ENCODE data around the gene KCTD4. TPM values are rescaled to one million over a fixed set of nuclear protein-coding genes. Genes with fewer than 3 reads are reported as not detected.

Gene KCTD4
- total RNA-seq, 6 experiments from 2014 or later, result not detected

- Histone ChIP-seq H3K4me1 (no peaks in the 10 kb centered on the region), H3K27ac (no peak overlapping the region), H3K27me3 (no peaks in the 10 kb centered on the region), H3K4me3 (no peak overlapping the region), H3K36me3 (no peaks in the 10 kb centered on the region), H3K9me3 (no peaks in the 10 kb centered on the region)
- ATAC-seq (no peak), DNase-seq (no peak)
- TF ChIP-seq POLR2A (IDR thresholded peaks at IDR 0.05) (no peak), CTCF (IDR thresholded peaks at IDR 0.05) (no peak)
- intact Hi-C loops (cut with DNase I), result no loop called here
- WGBS (ENCODE audit: insufficient coverage, low coverage, low lambda C conversion rate, missing lambda C conversion rate), result 75% methylated on average over 7 of the region's 7 CpGs
These were observed 44.1 kb downstream of the KCTD4 start for GRCh38 chr13:45156565-45157361.

GRCh38 chr13:45149964-45150363 lies 50.9 kb downstream of the KCTD4 start:
- no peaks in the 10 kb centered on the region for H3K4me1 ChIP-seq
- ATAC-seq, result no peak
- no peaks in the 10 kb centered on the region for H3K36me3 ChIP-seq
- H3K9me3 ChIP-seq, result no peaks in the 10 kb centered on the region
- H3K4me3 ChIP-seq, result no peak overlapping the region
- H3K27ac ChIP-seq, result no peak overlapping the region
- 67% methylated on average over 1 of the region's 1 CpG for WGBS (ENCODE audit: insufficient coverage, low coverage, low lambda C conversion rate, missing lambda C conversion rate)
- TF ChIP-seq POLR2A (IDR thresholded peaks at IDR 0.05), result no peak
- no peak for TF ChIP-seq CTCF (IDR thresholded peaks at IDR 0.05)
- H3K27me3 ChIP-seq, result no peaks in the 10 kb centered on the region
- no peak for DNase-seq
- intact Hi-C loops (cut with DNase I), result no loop called here

- no peaks in the 10 kb centered on the region for H3K4me1 ChIP-seq
- 96% methylated on average over 7 of the region's 7 CpGs for WGBS (ENCODE audit: insufficient coverage, low coverage, low lambda C conversion rate, missing lambda C conversion rate)
- H3K27me3 ChIP-seq, result no peaks in the 10 kb centered on the region
- H3K9me3 ChIP-seq, result no peaks in the 10 kb centered on the region
- ATAC-seq (no peak), DNase-seq (no peak)
- no peak overlapping the region for H3K4me3 ChIP-seq
- no peak overlapping the region for H3K27ac ChIP-seq
- intact Hi-C loops (cut with DNase I), result no loop called here
- H3K36me3 ChIP-seq, result no peaks in the 10 kb centered on the region
- TF ChIP-seq CTCF (IDR thresholded peaks at IDR 0.05), result no peak
- TF ChIP-seq POLR2A (IDR thresholded peaks at IDR 0.05), result no peak
These were observed 57.5 kb downstream of the KCTD4 start for GRCh38 chr13:45143346-45143751.

Other genes with a start within 250 kb of the KCTD4 start
- 1 to 10 TPM; 1.1 to 2.3 (median 2.0) TPM for gene NUFIP1, start 211.6 kb downstream of the KCTD4 start, total RNA-seq
- gene GPALPP1, start 211.5 kb downstream of the KCTD4 start, total RNA-seq, result 1 to 10 TPM; 6.8 to 10.0 (median 8.4) TPM
- gene GTF2F2, start 80.5 kb downstream of the KCTD4 start, total RNA-seq, result 10 to 100 TPM in 1 of 6 experiments, 1 to 10 TPM in 5; 4.0 to 10.3 (median 6.0) TPM
- 1,000 to 10,000 TPM; 1,466 to 3,393 (median 2,295) TPM for gene TPT1, start 140.1 kb upstream of the KCTD4 start, total RNA-seq
- gene SLC25A30, start 217.3 kb upstream of the KCTD4 start, total RNA-seq, result 10 to 100 TPM; 16.1 to 60.4 (median 45.0) TPM

Measured in right lobe of liver (tissue), 6 donors.